SK-N-SH (cell line): Measurements from ENCODE around the gene DHODH. TPM values are rescaled to one million over a fixed set of nuclear protein-coding genes. Genes with fewer than 3 reads are reported as not detected.

Source experiments
- CTCF ChIA-PET: fragments of 300-600, 350-600 bp; formaldehyde crosslinking; extraction: SDS; loops from one replicate; lab custom pipeline; 2021; lab: Yijun Ruan, JAX
- POLR2A ChIA-PET: fragments of 350-600 bp; sonication (Branson Sonifier 250); formaldehyde crosslinking; extraction: SDS; loops from one replicate; lab custom pipeline; 2020; ENCODE audit warnings: antibody characterized with exemption, inconsistent platforms; lab: Yijun Ruan, JAX
- DNase-seq: peaks from one replicate; pipeline ENCODE4 v3.0.0; 2012
- H2AFZ ChIP-seq: fragments of 200-600 bp; sonication (generic); 2 replicates; pipeline ENCODE4 v1.8.1; 2016; ENCODE audit warnings: antibody characterized with exemption, mild to moderate bottlenecking, low read depth
- H3F3A ChIP-seq: fragments of 200-600 bp; sonication (generic); replicated peaks from 2 replicates; pipeline ENCODE3; 2016; ENCODE audit warnings: antibody characterized with exemption, mild to moderate bottlenecking; ENCODE audit not compliant: insufficient read depth
- H3K27ac ChIP-seq, 2 experiments: fragments of 200-500 bp in 1 of 2; fragments of 200-600 bp in 1 of 2; sonication (Bioruptor generic) in 1 of 2; sonication (generic), shearing (Covaris generic) in 1 of 2; 2 replicates each; pipeline versions ENCODE4 v1.5.1 to v1.6.1; 2014 to 2016; ENCODE audit warnings: low read depth in 2 of 2, inconsistent platforms in 1 of 2, low read length in 1 of 2, mild to moderate bottlenecking in 1 of 2, mixed read lengths in 1 of 2
- H3K27me3 ChIP-seq: fragments of 200-600 bp; sonication (generic), shearing (Covaris generic); 2 replicates; pipeline ENCODE4 v1.6.1; 2016; ENCODE audit warnings: mixed run types; ENCODE audit not compliant: insufficient read depth
- H3K36me3 ChIP-seq, 2 experiments: fragments of 200-500 bp in 1 of 2; fragments of 200-600 bp in 1 of 2; sonication (Bioruptor generic) in 1 of 2; sonication (generic) in 1 of 2; replicated peaks in 1 of 2; 2 replicates each; pipeline versions ENCODE3 to v1.5.1; 2014 to 2016; ENCODE audit warnings: low read length in 1 of 2, mild to moderate bottlenecking in 1 of 2; ENCODE audit not compliant: insufficient read depth in 2 of 2, control insufficient read depth in 1 of 2
- H3K4me1 ChIP-seq, 2 experiments: fragments of 200-500 bp in 1 of 2; fragments of 200-600 bp in 1 of 2; sonication (Bioruptor generic) in 1 of 2; sonication (generic), shearing (Covaris generic) in 1 of 2; 2 replicates each; pipeline versions ENCODE4 v1.5.1 to v1.6.1; 2014 to 2016; ENCODE audit warnings: low read depth in 1 of 2, low read length in 1 of 2, mixed run types in 1 of 2; ENCODE audit not compliant: insufficient read depth in 2 of 2, control insufficient read depth in 1 of 2
- H3K4me2 ChIP-seq: fragments of 200-600 bp; sonication (generic), shearing (Covaris generic); 2 replicates; pipeline ENCODE4 v1.6.1; 2017; ENCODE audit warnings: mixed run types
- H3K4me3 ChIP-seq, 2 experiments: fragments of 200-500 bp in 1 of 2; fragments of 200-600 bp in 1 of 2; sonication (Bioruptor generic) in 1 of 2; sonication (generic), shearing (Covaris generic) in 1 of 2; 2 replicates each; pipeline versions ENCODE4 v1.5.1 to v1.8.1; 2014 to 2016; ENCODE audit warnings: low read depth in 2 of 2, inconsistent platforms in 1 of 2, low read length in 1 of 2, mild to moderate bottlenecking in 1 of 2, mixed read lengths in 1 of 2, moderate library complexity in 1 of 2
- H3K79me2 ChIP-seq: fragments of 200-600 bp; sonication (generic); 2 replicates; pipeline ENCODE4 v1.8.1; 2017; ENCODE audit warnings: mild to moderate bottlenecking; ENCODE audit not compliant: insufficient read depth
- H3K9ac ChIP-seq: fragments of 200-600 bp; sonication (generic); 2 replicates; pipeline ENCODE4 v1.6.1; 2017; ENCODE audit warnings: mixed run types
- H3K9me2 ChIP-seq: fragments of 200-600 bp; sonication (generic); 2 replicates; pipeline ENCODE4 v1.6.1; 2017; ENCODE audit warnings: mixed run types
- H3K9me3 ChIP-seq: fragments of 200-600 bp; sonication (generic); 2 replicates; pipeline ENCODE4 v1.6.1; 2017; ENCODE audit warnings: mixed run types, mild to moderate bottlenecking, moderate library complexity
- H4K20me1 ChIP-seq: fragments of 200-600 bp; sonication (generic); 2 replicates; pipeline ENCODE4 v1.6.1; 2017; ENCODE audit warnings: mild to moderate bottlenecking, mixed run types; ENCODE audit not compliant: insufficient read depth
- FOSL2 ChIP-seq: IDR thresholded peaks from 2 replicates; pipeline ENCODE4 v1.4.0; 2012; ENCODE audit warnings: low read depth, mild to moderate bottlenecking, moderate library complexity, borderline replicate concordance
- FOXJ3 ChIP-seq: sonication (generic); formaldehyde crosslinking; IDR thresholded peaks from 2 replicates; pipeline ENCODE4 v1.5.1; 2020; ENCODE audit warnings: mild to moderate bottlenecking, missing genetic modification reagents
- FOXM1 ChIP-seq: IDR thresholded peaks from 2 replicates; pipeline ENCODE4 v1.4.0; 2012; ENCODE audit warnings: low read depth, mild to moderate bottlenecking
- NFIC ChIP-seq: IDR thresholded peaks from 2 replicates; pipeline ENCODE4 v1.4.0; 2012; ENCODE audit warnings: borderline replicate concordance
- POLR2AphosphoS5 ChIP-seq: IDR thresholded peaks from 2 replicates; pipeline ENCODE4 v1.6.1; 2012; ENCODE audit warnings: low read depth, low read length
- RAD21 ChIP-seq: IDR thresholded peaks from 2 replicates; pipeline ENCODE4 v1.6.1; 2012; ENCODE audit warnings: mild to moderate bottlenecking, low read length
- RCOR1 ChIP-seq: fragments of 150-350 bp; IDR thresholded peaks from 2 replicates; pipeline ENCODE4 v1.6.1; 2017; ENCODE audit warnings: antibody characterized with exemption, low read length
- WGBS: methylation state at CpG from one replicate; pipeline ENCODE4 v1.1.6; 2017; ENCODE audit warnings: low lambda C conversion rate; 5-methylcytosine and 5-hydroxymethylcytosine counted together
- polyA plus RNA-seq, 3 experiments: library from polyadenylated mRNA; depleted of rRNA; stranded (reverse); fragments of >200 nt; gene quantifications; 2 replicates each; pipeline ENCODE4 v1.2.3, GENCODE V29; 2012
- TF ChIP-seq, protein P1 (sequence below): IDR thresholded peaks from 2 replicates; pipeline ENCODE4; 2012
- TF ChIP-seq, protein P2 (sequence below): IDR thresholded peaks from 2 replicates; pipeline ENCODE4 v1.4.0; 2012; ENCODE audit warnings: low read depth
- TF ChIP-seq, protein P3 (sequence below): IDR thresholded peaks from 2 replicates; pipeline ENCODE4 v1.4.0; 2012; ENCODE audit warnings: low read depth, borderline replicate concordance
- TF ChIP-seq, protein P4 (sequence below): IDR thresholded peaks from 2 replicates; pipeline ENCODE4 v1.4.0; 2012; ENCODE audit warnings: low read depth, borderline replicate concordance

The DHODH gene
- polyA plus RNA-seq, 1 of the 3 experiments (the other 2 are of a cell fraction) = 10.9 TPM

DNA sequence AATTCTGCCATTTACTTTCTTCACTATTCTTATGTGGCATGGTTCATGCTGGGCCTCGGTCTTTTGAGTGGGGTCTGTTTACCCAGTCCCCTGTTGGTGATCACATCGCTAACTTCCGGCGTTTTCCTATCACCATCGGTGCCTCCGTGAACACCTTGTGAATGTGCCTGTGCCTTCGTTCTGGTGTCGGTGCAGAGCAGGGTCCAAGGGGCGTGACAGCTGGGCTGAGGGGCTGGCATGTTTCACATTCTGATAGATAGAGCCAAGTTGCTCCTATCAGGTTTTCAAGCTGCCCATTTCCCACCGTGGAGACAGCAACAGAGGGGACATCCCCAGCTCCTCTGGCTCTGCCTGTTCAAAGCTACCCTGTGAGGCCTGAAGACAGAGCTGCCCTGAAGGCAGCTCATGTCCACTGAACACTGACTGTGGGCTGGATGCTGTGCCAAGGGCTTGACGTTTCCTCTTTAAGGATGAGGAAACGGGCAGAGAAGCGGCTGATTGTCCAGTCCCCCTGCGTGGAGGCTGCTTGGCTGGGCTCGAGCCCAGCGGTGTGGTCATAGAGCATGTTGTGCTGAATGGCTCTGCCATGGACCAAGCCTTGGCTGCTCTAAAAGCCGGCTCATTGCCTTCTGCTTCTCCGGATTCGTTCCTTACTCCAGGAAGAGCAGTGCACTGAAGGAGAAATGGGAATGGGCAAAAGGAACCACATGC is 17.0 kb downstream of the DHODH start:
- POLR2A ChIA-PET = no interaction called here
- CTCF ChIA-PET = no interaction called here
- H3K9me2 ChIP-seq = no peaks in the 10 kb centered on the region

DNA sequence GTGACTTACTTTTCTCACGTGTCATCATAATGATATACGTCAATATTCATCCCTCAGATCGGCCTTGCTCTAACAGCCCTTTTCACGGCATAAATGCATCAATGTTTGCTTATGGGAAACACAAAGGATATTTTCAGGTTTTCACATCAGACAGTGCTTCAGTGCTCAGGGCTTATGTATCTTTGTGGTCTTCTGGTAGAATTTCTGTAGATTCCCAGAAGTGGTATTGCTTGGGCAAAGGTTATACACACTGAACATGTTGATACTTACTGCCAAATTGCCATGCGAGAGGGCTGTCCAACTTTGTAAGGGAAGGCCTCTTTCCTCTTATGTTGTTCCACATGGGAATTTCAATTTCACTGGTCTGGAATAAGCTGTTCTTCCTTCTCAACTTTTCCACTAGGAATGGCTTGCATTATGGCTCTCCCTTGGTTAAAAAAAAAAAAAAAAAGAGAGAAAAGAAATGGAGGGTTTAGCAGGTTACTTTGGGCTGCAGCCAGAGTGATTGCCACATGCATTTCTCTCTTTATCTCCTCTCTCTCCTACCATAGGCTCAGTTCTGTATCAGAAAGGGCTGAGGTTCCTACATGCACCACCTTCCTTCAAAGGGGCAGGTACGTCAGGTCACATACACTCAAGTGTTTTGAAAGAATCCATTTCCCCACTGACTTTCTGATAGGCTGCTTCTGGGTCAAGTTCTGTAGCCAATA is 19.3 kb downstream of the DHODH start:
- ChIA-PET POLR2A (no interaction called here), CTCF (no interaction called here)
- Histone ChIP-seq H3K36me3 (peaks cover 0 to 18% of the 10 kb centered on the region in 2 experiments), H3F3A (no peaks in the 10 kb centered on the region), H3K4me1 (no peaks in the 10 kb centered on the region), H2AFZ (no peak overlapping the region), H3K27ac (no peak overlapping the region), H3K4me3 (no peak overlapping the region), H3K4me2 (no peak overlapping the region), H4K20me1 (no peaks in the 10 kb centered on the region), H3K27me3 (no peaks in the 10 kb centered on the region), H3K79me2 (no peaks in the 10 kb centered on the region), H3K9ac (no peak overlapping the region), H3K9me3 (no peaks in the 10 kb centered on the region), H3K9me2 (no peaks in the 10 kb centered on the region)
- no peak for DNase-seq
- TF ChIP-seq FOXM1 (no peak), RAD21 (no peak), POLR2AphosphoS5 (no peak), FOXJ3 (no peak), NFIC (no peak), RCOR1 (no peak)
- TF ChIP-seq, protein P1, sequence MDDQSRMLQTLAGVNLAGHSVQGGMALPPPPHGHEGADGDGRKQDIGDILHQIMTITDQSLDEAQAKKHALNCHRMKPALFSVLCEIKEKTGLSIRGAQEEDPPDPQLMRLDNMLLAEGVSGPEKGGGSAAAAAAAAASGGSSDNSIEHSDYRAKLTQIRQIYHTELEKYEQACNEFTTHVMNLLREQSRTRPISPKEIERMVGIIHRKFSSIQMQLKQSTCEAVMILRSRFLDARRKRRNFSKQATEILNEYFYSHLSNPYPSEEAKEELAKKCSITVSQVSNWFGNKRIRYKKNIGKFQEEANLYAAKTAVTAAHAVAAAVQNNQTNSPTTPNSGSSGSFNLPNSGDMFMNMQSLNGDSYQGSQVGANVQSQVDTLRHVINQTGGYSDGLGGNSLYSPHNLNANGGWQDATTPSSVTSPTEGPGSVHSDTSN = no peak
- TF ChIP-seq, protein P2, sequence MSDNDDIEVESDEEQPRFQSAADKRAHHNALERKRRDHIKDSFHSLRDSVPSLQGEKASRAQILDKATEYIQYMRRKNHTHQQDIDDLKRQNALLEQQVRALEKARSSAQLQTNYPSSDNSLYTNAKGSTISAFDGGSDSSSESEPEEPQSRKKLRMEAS = no peak
- TF ChIP-seq, protein P3, sequence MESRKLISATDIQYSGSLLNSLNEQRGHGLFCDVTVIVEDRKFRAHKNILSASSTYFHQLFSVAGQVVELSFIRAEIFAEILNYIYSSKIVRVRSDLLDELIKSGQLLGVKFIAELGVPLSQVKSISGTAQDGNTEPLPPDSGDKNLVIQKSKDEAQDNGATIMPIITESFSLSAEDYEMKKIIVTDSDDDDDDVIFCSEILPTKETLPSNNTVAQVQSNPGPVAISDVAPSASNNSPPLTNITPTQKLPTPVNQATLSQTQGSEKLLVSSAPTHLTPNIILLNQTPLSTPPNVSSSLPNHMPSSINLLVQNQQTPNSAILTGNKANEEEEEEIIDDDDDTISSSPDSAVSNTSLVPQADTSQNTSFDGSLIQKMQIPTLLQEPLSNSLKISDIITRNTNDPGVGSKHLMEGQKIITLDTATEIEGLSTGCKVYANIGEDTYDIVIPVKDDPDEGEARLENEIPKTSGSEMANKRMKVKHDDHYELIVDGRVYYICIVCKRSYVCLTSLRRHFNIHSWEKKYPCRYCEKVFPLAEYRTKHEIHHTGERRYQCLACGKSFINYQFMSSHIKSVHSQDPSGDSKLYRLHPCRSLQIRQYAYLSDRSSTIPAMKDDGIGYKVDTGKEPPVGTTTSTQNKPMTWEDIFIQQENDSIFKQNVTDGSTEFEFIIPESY = no peak
- TF ChIP-seq, protein P4, sequence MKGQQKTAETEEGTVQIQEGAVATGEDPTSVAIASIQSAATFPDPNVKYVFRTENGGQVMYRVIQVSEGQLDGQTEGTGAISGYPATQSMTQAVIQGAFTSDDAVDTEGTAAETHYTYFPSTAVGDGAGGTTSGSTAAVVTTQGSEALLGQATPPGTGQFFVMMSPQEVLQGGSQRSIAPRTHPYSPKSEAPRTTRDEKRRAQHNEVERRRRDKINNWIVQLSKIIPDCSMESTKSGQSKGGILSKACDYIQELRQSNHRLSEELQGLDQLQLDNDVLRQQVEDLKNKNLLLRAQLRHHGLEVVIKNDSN = no peak
- 85% methylated on average over 6 of the region's 6 CpGs for WGBS

More for the DNA sequence above, 17.0 kb downstream of the DHODH start:
- no peak overlapping the region for H3K27ac ChIP-seq
- no peaks in the 10 kb centered on the region for H4K20me1 ChIP-seq
- no peak for TF ChIP-seq FOSL2
- TF ChIP-seq, all 33 proteins: peak for 0
- Histone ChIP-seq H3K9ac (no peak overlapping the region), H3K4me3 (no peak overlapping the region), H3K27me3 (no peaks in the 10 kb centered on the region), H3K79me2 (no peaks in the 10 kb centered on the region), H3F3A (no peaks in the 10 kb centered on the region), H3K9me3 (no peaks in the 10 kb centered on the region), H3K36me3 (peaks cover 0 to 29% of the 10 kb centered on the region in 2 experiments), H3K4me2 (no peak overlapping the region), H3K4me1 (no peaks in the 10 kb centered on the region), H2AFZ (no peak overlapping the region)
- 98% methylated on average over 9 of the region's 19 CpGs for WGBS
- DNase-seq = no peak
